ENCODE data around the gene ZBTB48. TPM values are rescaled to one million over a fixed set of nuclear protein-coding genes. Genes with fewer than 3 reads are reported as not detected.

The ZBTB48 gene
- total RNA-seq, 1 donor from 2014 or later, result 106 TPM

DNA sequence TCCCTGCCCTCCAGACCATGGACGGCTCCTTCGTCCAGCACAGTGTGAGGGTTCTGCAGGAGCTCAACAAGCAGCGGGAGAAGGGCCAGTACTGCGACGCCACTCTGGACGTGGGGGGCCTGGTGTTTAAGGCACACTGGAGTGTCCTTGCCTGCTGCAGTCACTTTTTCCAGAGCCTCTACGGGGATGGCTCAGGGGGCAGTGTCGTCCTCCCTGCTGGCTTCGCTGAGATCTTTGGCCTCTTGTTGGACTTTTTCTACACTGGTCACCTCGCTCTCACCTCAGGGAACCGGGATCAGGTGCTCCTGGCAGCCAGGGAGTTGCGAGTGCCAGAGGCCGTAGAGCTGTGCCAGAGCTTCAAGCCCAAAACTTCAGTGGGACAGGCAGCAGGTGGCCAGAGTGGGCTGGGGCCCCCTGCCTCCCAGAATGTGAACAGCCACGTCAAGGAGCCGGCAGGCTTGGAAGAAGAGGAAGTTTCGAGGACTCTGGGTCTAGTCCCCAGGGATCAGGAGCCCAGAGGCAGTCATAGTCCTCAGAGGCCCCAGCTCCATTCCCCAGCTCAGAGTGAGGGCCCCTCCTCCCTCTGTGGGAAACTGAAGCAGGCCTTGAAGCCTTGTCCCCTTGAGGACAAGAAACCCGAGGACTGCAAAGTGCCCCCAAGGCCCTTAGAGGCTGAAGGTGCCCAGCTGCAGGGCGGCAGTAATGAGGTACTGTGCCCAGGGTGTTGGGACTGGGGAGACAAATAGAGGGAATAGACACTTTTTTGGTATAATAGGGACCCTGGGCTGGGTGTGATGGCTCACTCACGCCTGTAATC lies 1.0 kb downstream of the ZBTB48 start:
- intact Hi-C loops (cut with DNase I), result loop anchor here (2.0 kb wide), 2 partner anchors 44 to 58 kb away; partner anchors contain the start of gene THAP3
- DNase-seq (ENCODE audit: low spot score in 2 of 2), result no peak
- Histone ChIP-seq H3K27ac (peak overlapping the region; percentile 92 to 94), H3K9me3 (no peaks in the 10 kb centered on the region), H3K27me3 (no peaks in the 10 kb centered on the region), H3K36me3 (no peaks in the 10 kb centered on the region), H3K4me3 (peak overlapping the region; percentile 64 to 87), H3K4me1 (peaks cover 14 to 23% of the 10 kb centered on the region in 2 donors)
- TF ChIP-seq, protein P1, sequence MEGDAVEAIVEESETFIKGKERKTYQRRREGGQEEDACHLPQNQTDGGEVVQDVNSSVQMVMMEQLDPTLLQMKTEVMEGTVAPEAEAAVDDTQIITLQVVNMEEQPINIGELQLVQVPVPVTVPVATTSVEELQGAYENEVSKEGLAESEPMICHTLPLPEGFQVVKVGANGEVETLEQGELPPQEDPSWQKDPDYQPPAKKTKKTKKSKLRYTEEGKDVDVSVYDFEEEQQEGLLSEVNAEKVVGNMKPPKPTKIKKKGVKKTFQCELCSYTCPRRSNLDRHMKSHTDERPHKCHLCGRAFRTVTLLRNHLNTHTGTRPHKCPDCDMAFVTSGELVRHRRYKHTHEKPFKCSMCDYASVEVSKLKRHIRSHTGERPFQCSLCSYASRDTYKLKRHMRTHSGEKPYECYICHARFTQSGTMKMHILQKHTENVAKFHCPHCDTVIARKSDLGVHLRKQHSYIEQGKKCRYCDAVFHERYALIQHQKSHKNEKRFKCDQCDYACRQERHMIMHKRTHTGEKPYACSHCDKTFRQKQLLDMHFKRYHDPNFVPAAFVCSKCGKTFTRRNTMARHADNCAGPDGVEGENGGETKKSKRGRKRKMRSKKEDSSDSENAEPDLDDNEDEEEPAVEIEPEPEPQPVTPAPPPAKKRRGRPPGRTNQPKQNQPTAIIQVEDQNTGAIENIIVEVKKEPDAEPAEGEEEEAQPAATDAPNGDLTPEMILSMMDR (IDR thresholded peaks at IDR 0.05), result peak in 1 of 3 experiments; percentile 25

DNA sequence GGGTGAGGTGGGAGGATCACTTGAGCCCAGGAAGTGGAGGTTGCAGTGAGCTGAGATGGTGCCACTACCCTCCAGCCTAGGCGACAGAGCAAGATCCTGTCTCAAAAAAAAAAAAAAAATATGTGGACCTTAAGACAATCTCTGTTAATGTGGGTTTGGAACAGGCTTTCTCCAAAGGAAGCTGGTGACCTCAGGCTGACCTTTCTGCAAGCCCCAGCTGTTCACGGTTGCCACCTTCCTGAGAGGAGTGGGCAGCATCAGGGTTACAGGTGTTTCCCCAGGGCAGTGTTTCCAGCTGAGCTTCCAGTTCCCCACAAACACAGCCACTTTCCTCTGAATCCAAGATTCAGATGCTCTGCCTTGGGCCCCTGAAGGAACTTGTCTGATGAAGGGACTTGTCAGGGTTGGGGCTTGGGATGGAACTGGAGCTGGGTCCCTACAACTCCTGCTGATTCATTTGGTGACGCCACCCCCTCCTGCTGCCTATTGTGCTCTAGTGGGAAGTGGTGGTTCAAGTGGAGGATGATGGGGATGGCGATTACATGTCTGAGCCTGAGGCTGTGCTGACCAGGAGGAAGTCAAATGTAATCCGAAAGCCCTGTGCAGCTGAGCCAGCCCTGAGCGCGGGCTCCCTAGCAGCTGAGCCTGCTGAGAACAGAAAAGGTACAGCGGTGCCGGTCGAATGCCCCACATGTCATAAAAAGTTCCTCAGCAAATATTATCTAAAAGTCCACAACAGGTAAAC lies 1.9 kb downstream of the ZBTB48 start:
- H3K36me3 ChIP-seq, result no peaks in the 10 kb centered on the region
- no peaks in the 10 kb centered on the region for H3K27me3 ChIP-seq
- H3K4me1 ChIP-seq, result peaks cover 14 to 24% of the 10 kb centered on the region in 2 donors
- intact Hi-C loops (cut with DNase I), result loop anchor here (2.0 kb wide), 2 partner anchors 43 to 57 kb away; partner anchors contain the start of gene THAP3
- no peaks in the 10 kb centered on the region for H3K9me3 ChIP-seq
- peak overlapping the region; percentile 92 to 94 for H3K27ac ChIP-seq
- H3K4me3 ChIP-seq, result peak overlapping the region in 1 of 2 donors; percentile 87
- TF ChIP-seq, protein P1 (IDR thresholded peaks at IDR 0.05), result no peak
- no peak for DNase-seq (ENCODE audit: low spot score in 2 of 2)

DNA sequence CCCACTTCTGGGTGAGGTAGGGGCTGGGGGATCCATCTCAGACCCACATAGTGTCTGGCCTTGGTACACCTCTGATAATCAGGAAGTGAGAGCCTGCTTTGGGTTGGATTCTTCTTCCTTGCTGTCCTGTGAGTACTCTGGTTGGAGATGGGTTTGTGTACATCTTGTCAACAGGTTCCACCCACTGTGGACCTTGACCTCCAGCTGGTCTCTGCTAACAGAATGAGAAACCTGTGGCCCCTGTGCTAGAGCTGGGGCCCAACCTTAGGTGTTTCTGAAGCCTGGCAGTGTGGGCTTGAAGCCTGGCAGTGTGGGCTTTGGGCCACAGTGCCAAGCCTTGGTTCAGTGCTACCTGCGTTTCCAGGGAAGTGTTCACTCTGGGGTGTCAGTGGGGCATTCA lies 2.6 kb downstream of the ZBTB48 start:
- Histone ChIP-seq H3K9me3 (no peaks in the 10 kb centered on the region), H3K27ac (no peak overlapping the region), H3K36me3 (no peaks in the 10 kb centered on the region), H3K4me3 (no peak overlapping the region), H3K4me1 (peaks cover 14 to 29% of the 10 kb centered on the region in 2 donors), H3K27me3 (no peaks in the 10 kb centered on the region)
- TF ChIP-seq, protein P1 (IDR thresholded peaks at IDR 0.05), result no peak
- no peak for DNase-seq (ENCODE audit: low spot score in 2 of 2)
- intact Hi-C loops (cut with DNase I), result no loop called here

DNA sequence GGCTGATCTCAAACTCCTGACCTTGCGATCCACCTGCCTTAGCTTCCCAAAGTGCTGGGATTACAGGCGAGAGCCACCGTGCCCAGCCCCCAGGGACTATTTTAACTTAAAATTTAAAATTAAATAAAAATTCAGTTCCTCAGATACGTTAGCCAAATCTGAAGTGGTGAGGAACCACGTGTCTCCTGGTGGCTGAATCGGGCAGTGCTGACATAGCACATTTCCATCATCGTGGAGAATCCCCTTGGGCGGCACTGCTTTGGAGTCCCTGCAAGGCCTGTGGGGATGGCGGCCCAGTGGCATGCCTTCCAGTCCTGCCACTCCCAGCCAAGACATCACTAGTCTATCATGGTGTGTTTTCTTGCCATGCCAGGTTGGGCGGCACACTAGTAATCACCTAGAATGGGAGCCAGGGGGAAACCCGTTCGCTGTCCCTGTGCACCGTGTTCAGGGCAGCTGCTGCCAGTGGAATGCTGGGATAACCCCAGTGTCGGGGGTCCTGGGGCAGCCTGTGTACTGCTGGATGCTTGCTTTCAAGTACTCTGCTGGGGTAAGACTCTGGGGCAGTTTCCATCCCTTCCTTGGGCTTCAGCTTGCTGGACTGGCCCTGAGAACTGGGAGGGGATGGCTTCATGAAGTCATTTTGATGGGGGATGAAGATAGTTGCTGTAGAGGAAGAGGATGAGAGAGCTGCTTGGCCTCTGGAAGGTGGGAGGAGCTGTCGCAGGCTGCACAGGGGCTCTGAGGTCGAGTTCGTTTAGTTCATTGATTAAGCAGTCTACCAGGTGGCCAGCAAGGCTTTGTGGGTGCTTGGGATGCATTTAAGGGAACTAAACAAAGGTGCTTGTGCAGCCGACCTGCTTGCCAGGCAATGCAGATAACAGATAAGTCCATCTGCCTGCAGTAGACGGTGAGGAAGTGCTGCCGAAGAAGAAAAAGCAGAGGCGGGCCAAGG lies 4.6 kb downstream of the ZBTB48 start:
- Histone ChIP-seq H3K27ac (no peak overlapping the region), H3K36me3 (peaks cover 12 to 18% of the 10 kb centered on the region in 2 donors), H3K27me3 (no peaks in the 10 kb centered on the region), H3K4me3 (no peak overlapping the region), H3K4me1 (peaks cover 15 to 32% of the 10 kb centered on the region in 2 donors), H3K9me3 (no peaks in the 10 kb centered on the region)
- TF ChIP-seq, protein P1 (IDR thresholded peaks at IDR 0.05), result no peak
- no peak for DNase-seq (ENCODE audit: low spot score in 2 of 2)
- intact Hi-C loops (cut with DNase I), result no loop called here

Measured in ascending aorta (tissue), 2 donors.